ENCODE measurements around the gene TRIOBP. TPM values are rescaled to one million over a fixed set of nuclear protein-coding genes. Genes with fewer than 3 reads are reported as not detected.

The TRIOBP gene
- total RNA-seq, 1 donor from 2014 or later = 128 TPM

DNA sequence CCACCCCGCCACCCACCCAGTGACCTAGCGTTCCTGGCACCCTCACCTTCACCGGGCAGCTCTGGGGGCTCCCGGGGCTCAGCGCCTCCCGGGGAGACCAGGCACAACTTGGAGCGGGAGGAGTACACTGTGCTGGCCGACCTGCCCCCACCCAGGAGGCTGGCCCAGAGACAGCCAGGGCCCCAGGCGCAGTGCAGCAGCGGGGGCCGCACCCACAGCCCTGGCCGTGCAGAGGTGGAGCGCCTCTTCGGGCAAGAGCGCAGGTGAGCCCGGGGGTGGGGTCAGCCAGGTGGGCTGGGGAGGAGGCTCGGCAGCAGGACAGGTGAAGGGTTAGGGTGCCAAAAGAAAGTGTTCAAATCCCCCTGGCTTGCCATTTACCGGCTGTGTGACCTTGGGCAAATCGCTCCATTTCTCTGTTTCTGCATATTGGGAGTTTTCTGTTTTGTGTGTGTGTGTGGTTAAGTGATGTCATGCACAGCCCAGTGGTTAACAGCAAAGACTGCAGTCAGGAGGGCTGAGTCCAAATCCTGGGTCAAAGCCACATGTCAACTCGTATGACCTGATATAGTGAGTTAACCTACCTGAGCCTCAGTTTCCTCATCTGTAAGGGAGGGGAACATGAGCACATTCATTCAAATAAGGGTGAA is 29.5 kb downstream of the TRIOBP start:
- DNase-seq (ENCODE audit: extremely low read depth, low read depth, low spot score) = no peak

DNA sequence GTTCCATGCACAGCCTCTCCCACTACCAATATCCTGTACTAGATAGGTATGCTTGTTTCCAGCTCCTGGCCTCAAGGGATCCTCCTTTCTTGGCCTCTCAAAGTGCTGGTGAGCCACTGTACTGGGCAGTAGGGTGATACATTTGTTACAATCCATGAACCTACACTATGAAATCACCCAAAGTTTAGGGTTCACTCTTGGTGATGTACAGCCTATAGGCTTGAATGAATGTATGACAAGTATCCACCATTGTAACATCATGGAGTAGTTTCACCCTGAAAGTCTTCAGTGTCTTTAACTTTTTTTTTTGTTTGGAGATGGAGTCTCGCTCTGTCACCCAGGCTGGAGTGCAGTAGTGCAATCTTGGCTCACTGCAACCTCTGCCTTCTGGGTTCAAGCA is 31.8 kb downstream of the TRIOBP start:
- DNase-seq (ENCODE audit: extremely low read depth, low read depth, low spot score) = no peak

DNA sequence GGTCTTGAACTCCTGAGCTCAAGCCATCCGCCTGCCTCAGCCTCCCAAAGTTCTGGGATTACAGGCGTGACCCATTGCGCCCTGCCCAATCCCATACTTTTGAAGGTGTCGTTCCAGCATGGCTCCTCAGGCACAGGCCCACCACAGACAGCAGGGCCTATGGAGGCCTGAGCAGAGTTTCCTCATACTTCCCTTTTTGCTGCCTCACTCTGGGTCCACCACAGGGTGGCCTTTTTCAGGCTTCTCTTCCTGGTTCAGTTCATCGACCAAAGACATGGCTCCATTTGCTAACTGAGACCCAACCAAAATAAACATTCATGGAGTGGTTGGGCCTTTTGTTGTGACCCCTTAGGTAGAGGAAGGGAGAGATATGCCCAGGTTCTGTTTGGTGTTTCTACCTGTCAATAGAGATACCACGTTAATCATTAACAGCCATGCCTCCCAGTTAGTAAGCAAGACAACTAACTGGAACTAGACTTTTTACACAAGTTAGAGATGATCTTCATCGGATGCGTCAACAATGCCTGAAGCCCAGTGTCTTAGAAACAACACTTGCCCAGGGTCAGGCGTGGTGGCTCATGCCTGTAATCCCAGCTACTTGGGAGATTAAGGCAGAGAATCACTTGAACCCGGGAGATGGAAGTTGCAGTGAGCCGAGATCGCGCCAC is 35.1 kb downstream of the TRIOBP start:
- DNase-seq (ENCODE audit: extremely low read depth, low read depth, low spot score) = no peak

DNA sequence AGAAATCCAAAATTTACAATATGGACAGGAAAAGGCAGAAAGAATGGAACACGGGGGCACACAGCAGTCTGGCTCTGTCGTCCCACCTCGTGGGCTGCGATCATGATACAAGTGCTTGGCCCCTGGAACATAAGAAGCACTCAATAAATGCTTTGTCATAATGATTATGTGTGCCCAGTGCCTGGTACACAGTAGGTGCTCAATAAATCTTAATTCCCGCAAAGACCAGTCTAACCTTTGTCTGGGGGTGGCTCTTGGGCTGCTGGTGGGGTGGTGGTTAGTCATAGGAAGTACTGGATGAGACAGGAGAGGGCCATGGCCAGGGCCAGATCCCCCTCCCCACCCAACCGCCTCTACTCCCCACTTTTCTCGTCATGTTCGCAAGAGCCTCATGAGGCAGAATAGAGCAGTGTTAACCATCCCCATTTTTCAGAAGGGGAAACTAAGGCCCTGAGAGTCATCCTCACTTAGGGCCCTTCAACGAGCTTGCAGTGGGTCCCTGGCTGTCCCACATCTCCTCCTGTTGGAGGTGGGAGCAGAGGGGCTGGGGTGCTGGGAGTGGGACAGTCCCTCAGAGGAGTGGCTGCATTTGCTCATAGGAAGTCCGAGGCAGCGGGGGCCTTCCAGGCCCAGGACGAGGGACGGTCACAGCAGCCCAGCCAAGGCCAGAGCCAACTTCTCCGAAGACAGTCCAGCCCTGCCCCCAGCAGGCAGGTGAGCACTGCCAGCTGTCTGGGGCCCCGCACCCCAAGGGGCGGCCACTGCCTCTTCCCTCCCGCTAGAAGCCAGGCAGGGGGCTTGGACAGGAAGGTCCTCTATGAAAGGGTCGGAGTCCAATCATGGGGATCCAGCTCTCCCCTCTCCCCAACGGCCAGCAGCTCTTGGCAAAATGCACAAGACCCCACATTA is 36.1 kb downstream of the TRIOBP start:
- no peak for DNase-seq (ENCODE audit: extremely low read depth, low read depth, low spot score)

DNA sequence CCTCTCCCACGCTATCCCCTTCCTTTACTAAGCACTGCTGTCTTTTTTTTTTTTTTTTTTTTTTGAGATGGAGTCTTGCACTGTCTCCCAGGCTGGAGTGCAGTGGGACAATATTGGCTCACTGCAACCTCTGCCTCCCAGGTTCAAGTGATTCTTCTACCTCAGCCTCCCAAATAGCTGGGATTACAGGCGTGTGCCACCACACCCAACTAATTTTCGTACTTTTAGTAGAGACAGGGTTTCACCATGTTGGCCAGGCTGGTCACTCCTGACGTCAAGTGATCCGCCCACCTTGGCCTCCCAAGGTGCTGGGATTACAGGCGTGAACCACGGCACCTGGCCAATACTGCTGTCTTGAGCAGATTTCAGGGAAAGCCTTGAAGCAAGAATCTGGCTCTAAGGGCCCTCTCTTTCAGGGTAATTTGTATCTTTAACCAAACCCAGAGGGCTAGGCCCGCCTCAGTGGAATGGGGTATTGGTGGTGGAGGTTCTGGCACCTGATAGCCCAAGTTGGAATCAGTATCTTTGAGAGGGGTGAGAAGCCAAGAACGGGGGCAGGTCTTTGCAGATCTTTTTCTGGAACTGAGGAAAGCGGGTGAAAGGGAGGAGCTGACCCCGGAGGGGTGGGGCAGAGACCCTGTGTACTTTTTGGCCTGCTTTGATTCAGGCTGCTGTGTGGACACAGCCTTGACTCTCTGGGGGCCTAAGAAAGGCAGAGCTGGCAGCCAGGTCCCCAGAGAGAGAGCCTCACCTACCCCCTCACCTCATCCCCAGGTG is 37.0 kb downstream of the TRIOBP start:
- DNase-seq (ENCODE audit: extremely low read depth, low read depth, low spot score) = no peak

DNA sequence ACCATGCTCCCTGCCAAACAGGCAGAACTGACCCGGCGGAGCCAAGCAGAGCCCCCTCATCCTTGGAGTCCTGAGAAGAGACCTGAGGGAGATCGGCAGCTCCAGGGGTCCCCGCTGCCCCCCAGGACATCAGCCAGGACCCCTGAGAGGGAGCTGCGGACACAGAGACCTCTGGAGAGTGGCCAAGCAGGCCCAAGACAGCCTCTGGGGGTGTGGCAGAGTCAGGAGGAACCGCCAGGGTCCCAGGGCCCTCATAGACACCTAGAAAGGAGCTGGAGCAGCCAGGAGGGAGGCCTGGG is 37.5 kb downstream of the TRIOBP start:
- DNase-seq (ENCODE audit: extremely low read depth, low read depth, low spot score) = no peak

DNA sequence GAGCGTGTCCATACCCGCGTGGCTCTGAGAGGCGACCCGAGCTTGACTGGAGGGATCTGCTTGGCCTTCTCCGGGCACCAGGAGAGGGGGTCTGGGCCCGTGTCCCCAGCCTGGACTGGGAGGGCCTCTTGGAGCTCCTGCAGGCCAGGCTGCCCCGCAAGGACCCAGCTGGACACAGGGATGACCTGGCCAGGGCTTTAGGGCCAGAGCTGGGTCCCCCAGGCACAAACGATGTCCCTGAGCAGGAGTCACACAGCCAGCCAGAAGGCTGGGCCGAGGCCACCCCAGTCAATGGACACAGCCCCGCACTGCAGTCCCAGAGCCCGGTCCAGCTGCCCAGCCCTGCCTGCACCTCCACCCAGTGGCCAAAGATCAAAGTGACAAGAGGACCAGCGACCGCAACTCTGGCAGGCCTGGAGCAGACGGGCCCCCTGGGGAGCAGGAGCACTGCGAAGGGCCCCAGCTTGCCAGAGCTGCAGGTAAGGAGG is 38.2 kb downstream of the TRIOBP start:
- no peak for DNase-seq (ENCODE audit: extremely low read depth, low read depth, low spot score)

DNA sequence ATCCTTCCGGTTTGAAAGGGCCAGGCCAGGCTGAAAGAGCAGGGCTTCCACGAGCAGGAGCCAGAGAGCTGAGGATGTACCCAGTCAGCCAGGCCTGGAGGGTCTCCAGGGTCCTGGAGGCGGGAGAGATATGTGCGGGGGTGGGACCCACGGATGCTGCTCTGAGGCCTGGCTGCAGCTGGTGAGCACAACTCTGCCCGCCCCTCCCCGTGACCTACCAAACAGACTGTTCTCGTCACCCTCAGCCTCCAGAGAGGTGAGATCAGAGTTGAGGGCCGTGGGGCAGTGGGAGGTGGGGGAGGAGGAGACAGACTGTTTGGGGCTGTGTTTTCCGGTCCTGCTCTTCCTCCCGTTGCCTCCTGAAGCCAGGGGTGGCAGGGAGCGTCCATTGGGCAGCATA is 42.2 kb downstream of the TRIOBP start:
- no peak for DNase-seq (ENCODE audit: extremely low read depth, low read depth, low spot score)

DNA sequence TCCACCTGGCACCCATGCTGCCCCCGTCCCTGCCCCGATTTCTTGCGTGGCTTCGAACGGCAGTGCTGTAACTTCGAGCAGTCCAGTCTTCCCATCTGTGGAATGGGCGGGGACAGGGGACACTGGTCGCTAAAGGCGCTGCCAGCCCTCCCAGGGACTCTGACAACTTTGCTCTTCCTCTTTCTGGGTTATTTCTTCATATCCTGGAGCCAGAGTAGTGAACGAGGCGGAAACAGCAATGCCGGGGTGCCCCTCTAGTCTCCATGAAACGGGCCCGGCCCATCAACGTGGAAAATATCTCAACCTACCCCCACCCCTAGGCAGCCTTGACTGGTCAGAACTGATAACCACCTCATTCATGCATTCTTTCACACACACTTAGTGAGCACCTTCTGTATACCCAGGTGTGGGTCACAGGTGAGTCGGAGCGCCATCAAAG is 42.8 kb downstream of the TRIOBP start:
- no peak for DNase-seq (ENCODE audit: extremely low read depth, low read depth, low spot score)

DNA sequence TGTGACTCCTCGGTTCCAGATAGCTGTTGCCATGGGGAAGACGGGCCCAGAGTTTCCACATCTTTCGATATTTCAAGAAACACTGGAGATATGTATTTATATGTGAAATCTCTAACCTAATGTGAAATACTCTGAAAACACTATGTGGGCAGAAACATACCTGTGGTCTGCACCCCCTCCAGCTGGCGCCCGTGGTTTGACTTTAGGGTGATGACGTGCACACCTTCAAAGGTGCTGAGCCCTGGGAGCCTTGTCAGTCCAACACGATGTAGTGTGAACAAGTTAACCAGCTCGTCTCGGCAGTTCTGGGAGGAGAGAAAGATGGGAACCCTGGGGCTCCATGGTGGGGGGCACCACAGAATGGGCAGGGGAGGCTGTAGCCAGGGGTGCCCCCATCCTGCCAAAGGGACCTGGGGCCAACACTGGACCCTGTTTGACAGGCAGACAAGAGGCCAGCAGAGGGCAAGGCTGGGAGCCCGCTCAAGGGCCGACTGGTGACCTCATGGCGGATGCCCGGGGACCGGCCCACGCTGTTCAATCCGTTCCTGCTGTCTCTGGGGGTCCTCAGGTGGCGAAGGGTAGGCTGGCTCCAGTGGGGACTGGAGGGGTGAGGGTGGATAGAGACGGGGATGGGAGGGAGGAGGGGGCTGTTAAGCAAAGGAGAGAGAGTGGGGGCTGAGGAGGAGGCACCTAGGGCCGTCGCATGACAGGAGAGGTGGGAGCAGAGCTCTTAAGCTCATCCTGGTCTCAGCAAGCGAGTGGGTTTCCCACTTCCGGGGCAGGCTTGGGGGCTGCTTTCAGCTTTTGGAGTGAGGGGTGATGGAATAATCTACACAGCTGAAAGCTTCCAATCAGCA is 43.8 kb downstream of the TRIOBP start:
- no peak for DNase-seq (ENCODE audit: extremely low read depth, low read depth, low spot score)

DNA sequence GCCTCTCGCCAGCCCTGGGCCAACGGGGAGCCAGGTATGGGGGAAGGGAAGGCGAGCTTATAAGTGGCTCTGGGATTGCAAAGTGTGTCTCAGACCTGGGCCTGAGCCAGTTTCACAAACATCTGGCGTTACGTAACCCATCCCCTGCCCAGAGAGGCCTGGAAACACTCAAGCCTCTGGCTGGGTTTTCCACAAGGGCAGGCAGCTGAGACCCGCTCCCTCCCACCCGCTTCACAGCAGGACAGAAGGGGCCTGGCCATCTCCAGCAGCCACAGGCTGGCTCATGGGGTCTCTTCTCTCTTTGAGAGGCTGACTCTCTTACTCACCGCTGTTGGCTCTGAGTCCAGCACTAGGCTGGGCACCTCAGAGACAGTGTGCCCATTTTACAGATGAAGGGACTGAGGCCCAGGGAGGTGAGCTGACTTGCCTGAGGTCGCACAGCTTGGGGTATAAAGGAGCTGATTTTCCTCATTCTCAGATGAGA is 44.5 kb downstream of the TRIOBP start:
- DNase-seq (ENCODE audit: extremely low read depth, low read depth, low spot score) = no peak

DNA sequence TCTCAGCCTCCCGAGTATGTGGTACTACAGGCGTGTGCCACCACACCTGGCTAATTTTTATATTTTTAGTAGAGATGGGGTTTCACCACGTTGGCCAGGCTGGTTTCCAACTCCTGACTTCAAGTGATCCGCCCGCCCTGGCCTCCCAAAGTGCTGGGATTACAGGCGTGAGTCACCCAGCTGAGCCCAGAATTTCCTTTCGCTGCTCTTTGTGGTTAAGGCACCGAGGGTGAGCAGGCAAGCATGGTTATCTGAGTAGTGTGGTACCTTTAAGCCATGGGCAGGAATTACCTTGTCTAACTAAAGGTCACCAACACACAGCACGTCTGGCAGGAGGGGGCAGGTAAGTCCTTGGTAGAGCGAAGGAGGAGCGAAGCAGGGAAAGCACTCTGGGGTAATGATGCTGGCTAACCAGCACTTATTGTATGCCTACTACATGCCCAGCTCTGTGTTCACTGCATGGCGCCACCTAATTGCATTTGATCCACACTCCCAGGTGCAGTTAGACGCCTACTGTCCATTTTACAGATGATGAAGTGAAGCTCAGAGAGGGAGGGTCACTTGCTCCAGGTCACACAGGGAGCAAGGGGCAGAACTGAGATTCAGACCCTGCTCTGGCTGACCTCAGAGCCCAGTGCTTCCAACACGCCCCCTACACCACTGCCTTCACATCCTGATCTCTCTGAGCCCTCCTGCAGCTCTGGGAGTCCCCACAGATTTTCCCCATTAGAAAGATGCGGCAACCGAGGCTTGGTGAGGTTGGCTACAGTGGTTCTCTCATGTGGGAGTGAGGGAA is 45.7 kb downstream of the TRIOBP start:
- DNase-seq (ENCODE audit: extremely low read depth, low read depth, low spot score) = no peak

DNA sequence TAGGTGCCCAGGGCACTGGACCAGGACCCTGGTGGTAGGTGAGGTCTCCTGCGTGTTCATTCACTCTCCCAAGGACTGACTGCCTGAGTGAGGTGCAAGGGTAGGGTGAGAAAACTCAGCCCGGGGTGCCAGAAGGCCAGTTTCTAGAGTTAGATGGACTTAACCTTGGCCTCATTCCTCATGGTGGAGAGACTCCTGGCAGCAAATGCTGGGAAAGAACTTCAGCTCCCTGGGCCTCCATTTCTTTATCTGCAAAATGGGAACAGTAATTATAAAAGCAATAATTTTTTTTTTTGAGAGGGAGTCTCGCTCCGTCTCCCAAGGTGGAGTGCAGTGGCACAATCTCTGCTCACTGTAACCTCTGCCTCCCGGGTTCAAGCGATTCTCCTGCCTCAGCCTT is 47.7 kb downstream of the TRIOBP start:
- DNase-seq (ENCODE audit: extremely low read depth, low read depth, low spot score) = no peak

DNA sequence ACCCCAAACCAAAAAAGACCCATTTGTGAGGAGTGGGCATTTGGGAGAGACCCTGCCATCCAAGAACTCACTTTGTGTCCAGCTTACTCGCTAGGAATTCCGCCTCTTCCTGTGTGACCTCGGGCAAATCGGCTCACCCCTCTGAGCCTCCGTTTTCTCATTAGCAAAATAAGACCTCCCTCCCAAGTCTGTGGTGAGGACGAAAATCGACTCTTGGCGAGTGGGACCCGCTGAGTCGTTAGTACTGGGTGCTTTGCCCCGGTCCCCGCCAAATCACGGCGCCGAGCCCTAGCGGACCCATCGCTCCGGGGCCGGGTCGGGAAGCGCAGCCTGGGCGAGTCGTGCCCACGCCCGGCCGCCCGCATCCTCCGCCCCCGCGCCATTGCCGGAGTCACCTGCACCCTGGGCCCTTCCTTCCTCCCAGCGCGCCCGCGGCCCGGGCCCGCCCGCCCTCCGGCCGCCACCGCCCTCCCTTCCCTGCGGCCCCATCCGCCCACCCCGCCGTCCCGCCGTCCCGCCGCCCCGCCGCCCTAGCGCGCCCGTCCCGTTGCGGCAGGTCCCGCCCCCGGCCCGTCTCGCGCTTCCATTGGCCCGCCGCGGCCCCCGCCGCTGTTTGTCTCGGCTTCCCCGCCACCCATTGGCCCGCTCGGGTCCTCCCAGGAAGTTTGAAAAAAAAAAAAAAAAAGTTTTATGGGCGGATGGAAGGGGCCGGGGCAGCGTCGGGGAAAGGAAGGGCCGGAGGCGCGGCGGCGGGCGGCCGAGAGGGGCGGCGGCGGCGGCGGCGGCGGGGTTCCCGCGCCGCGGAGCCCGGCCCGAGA is 48.9 kb downstream of the TRIOBP start:
- no peak for DNase-seq (ENCODE audit: extremely low read depth, low read depth, low spot score)

DNA sequence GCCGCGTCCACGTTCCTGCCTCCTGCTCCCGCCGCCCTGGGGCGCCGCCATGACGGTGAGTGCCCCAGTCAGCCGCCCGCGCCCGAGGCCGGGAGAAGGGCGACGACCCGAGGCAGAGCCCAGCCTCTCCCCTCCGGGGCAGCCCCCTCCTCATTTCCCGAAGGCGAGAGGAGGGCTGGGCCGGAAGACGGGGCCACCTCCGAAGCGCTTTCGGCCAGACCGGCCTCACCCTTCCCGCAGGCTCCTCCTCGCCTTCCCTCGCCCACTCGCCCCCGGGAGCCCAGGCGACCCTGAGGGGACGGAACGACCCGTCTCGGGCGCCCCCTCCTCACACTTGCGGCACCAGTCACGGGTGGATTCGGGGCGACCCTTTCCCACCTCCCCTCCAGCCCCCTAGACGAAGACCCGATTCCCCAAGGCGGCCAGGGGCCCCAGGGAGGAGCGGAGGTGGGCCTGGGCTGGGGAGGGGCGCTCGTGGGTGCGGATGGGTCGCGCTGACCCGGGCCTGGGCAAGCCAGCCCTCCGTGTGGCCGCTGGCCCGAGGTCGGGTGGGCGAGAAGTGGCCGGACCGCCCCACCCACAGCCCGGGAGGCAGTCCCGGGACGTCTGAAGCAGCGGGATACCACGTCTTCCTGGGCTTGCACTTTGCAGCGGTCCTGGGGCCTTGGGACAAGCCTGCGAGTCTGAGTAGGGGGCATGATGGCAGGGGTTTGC is 49.7 kb downstream of the TRIOBP start:
- DNase-seq (ENCODE audit: extremely low read depth, low read depth, low spot score) = no peak

DNA sequence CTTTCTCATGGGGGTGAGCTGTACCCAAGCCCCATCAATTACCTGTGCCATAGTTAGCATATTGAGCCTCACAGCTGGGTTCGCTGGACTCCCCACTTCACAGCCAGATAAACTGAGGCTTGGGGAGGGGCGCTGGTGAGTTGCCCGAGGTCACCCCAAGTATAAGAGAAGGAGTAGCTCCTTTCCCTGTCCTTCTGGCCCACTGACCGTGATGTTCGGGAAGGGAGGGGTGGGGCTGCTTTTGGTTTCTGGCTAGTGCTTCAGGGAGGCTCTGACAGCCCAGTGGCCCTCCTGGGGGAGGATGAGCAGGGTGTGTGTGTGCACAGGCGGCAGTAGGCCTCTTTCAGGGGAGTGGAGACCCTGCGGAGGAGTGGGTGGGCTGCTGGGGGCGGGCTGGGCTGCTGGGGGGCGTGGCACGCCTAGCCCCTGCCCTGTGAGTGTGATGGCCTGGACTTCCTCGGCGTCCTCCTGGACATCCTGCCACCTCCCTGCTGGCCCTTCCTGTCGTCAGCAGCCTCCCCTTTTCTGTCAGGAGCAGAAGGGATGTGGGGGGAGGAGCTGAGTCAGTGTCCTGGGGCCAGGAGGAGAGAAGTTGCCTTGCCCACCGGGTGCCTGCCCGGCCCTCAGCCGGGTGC is 50.3 kb downstream of the TRIOBP start:
- no peak for DNase-seq (ENCODE audit: extremely low read depth, low read depth, low spot score)

DNA sequence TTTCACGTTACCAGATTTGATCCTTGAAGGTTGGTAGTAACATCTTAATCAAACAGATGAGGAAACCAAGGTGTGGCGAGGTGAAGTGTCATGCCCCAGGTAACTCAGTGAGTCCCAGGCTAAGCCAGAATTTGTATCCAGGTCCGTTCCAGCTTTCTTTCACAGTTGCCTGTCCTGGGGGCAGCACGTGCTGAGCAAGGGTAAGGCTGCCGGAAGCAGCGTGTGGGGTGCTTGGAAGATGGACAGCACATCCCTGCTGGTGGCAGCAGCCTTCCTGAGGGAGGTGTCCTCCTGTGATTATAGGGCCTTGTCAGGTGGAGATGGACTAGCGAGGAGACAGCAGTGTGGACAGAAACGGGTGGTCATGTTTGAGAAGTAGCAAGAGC is 50.9 kb downstream of the TRIOBP start:
- DNase-seq (ENCODE audit: extremely low read depth, low read depth, low spot score) = no peak

All from glomerular endothelial cell (primary cell).